HG02610 (cell line): Measurements from ENCODE around the gene CEP41.
"Not testable (repeated sequence)": the region's sequence is repeated elsewhere in the genome, so short reads cannot be mapped to it uniquely, and the experiment has no call there.

ENCODE experiments used
- ATAC-seq: cut with Tn5 transposase; IDR thresholded peaks from one replicate; pipeline ENCODE4 v1.9.1; 2021; ENCODE audit warnings: mild to moderate bottlenecking, moderate library complexity; ENCODE audit not compliant: unreplicated experiment

Gene CEP41

GRCh38 chr7:130463553-130464434 lies 23.0 kb upstream of the CEP41 start:
- no peak for ATAC-seq

GRCh38 chr7:130461272-130461671 lies 20.5 kb upstream of the CEP41 start:
- ATAC-seq, result no peak

- no peak for ATAC-seq
Observed at GRCh38 chr7:130458257-130458656, 17.4 kb upstream of the CEP41 start.

- no peak for ATAC-seq
Observed at GRCh38 chr7:130454959-130455358, 14.1 kb upstream of the CEP41 start.

- ATAC-seq, result no peak
Observed at GRCh38 chr7:130452951-130453350, 12.1 kb upstream of the CEP41 start.

- ATAC-seq, result not testable (repeated sequence)
Observed at GRCh38 chr7:130451344-130451743, 10.5 kb upstream of the CEP41 start.

GRCh38 chr7:130446259-130446658 lies 5.4 kb upstream of the CEP41 start:
- ATAC-seq, result no peak

- ATAC-seq, result no peak
Observed at GRCh38 chr7:130444751-130445407, 4.1 kb upstream of the CEP41 start.

- ATAC-seq, result no peak
Observed at GRCh38 chr7:130444234-130444633, 3.4 kb upstream of the CEP41 start.

- no peak for ATAC-seq
Observed at GRCh38 chr7:130442601-130443000, 1.8 kb upstream of the CEP41 start.

GRCh38 chr7:130441408-130441869 lies 623 bp upstream of the CEP41 start:
- ATAC-seq, result no peak

GRCh38 chr7:130436253-130436652 lies 4.6 kb downstream of the CEP41 start:
- no peak for ATAC-seq

- ATAC-seq, result no peak
Observed at GRCh38 chr7:130435311-130435854, 5.4 kb downstream of the CEP41 start.

GRCh38 chr7:130433301-130433700 lies 7.5 kb downstream of the CEP41 start:
- ATAC-seq, result no peak

- ATAC-seq, result no peak
Observed at GRCh38 chr7:130432886-130433285, 7.9 kb downstream of the CEP41 start.

- no peak for ATAC-seq
Observed at GRCh38 chr7:130430841-130431666, 9.8 kb downstream of the CEP41 start.

GRCh38 chr7:130430115-130430514 lies 10.7 kb downstream of the CEP41 start:
- ATAC-seq, result no peak

- ATAC-seq, result no peak
Observed at GRCh38 chr7:130429019-130429418, 11.8 kb downstream of the CEP41 start.

GRCh38 chr7:130426564-130426963 lies 14.3 kb downstream of the CEP41 start:
- no peak for ATAC-seq

GRCh38 chr7:130425796-130426195 lies 15.0 kb downstream of the CEP41 start:
- no peak for ATAC-seq

- no peak for ATAC-seq
Observed at GRCh38 chr7:130423501-130424037, 17.2 kb downstream of the CEP41 start.
